Suprapubic skin (tissue), 4 donors: ENCODE results near the gene TKT.

Experiments
- EP300 ChIP-seq: sonication (generic); formaldehyde crosslinking; IDR thresholded peaks from one replicate; pipeline ENCODE4 v1.6.1; 2017; ENCODE audit warnings: antibody characterized with exemption
- POLR2AphosphoS5 ChIP-seq, 3 donors: sonication (generic); formaldehyde crosslinking; IDR thresholded peaks; one replicate each; pipeline ENCODE4 v1.6.1; 2017; ENCODE audit warnings: antibody characterized with exemption in 3 of 3

- TF ChIP-seq POLR2AphosphoS5 (IDR thresholded peaks at IDR 0.05) = no peak
- TF ChIP-seq EP300 = no peak
Observed at GRCh38 chr3:53190659-53191058, 65.2 kb downstream of the TKT start.
